SK-N-SH treated with all-trans-retinoic acid at 6 μM for 48 hours (cell line): ENCODE measurements around the gene EVPL.

Source experiments
- ISL1 ChIP-seq: fragments of 250-450 bp; sonication (Bioruptor Pico); IDR thresholded peaks from 2 replicates; pipeline ENCODE4 v2.1.2; 2022; ENCODE audit warnings: mild to moderate bottlenecking, moderate library complexity
- OSR1 ChIP-seq: fragments of 250-450 bp; sonication (Bioruptor Pico); IDR thresholded peaks from 2 replicates; pipeline ENCODE4 v1.8.0; 2022; ENCODE audit warnings: moderate library complexity, mild to moderate bottlenecking, inconsistent platforms
- ZFP3 ChIP-seq: fragments of 250-450 bp; sonication (Bioruptor Pico); IDR thresholded peaks from 2 replicates; pipeline ENCODE4 v1.5.0; 2020; ENCODE audit warnings: mild to moderate bottlenecking, moderate library complexity
- ZFP30 ChIP-seq: fragments of 450-650 bp; formaldehyde crosslinking; IDR thresholded peaks from 2 replicates; pipeline ENCODE4 v1.5.0; 2022; ENCODE audit warnings: mild to moderate bottlenecking, moderate library complexity
- ZNF8 ChIP-seq: fragments of 450-650 bp; formaldehyde crosslinking; IDR thresholded peaks from 2 replicates; pipeline ENCODE4 v1.5.0; 2020; ENCODE audit warnings: mild to moderate bottlenecking, moderate library complexity

GRCh38 chr17:76005263-76006149 lies 21.6 kb downstream of the EVPL start:
- TF ChIP-seq ZFP3 (CRISPR knock-in tag) (no peak), ZFP30 (CRISPR knock-in tag) (no peak), ISL1 (no peak), OSR1 (CRISPR knock-in tag) (no peak), ZNF8 (no peak)
